Stimulated activated CD8-positive, alpha-beta memory T cell treated with anti-CD3 and anti-CD28 coated beads, Interleukin-15, amount 100 ng/mL, for 48 hours (primary cell): ENCODE data around the gene TKFC.
"Not testable (repeated sequence)": the region's sequence is repeated elsewhere in the genome, so short reads cannot be mapped to it uniquely, and the experiment has no call there.

Experiments used
- DNase-seq, 2 donors: peaks; one replicate each; pipeline ENCODE4 v3.0.0-alpha.2; 2020; ENCODE audit warnings: low read depth in 2 of 2

TKFC gene

DNA sequence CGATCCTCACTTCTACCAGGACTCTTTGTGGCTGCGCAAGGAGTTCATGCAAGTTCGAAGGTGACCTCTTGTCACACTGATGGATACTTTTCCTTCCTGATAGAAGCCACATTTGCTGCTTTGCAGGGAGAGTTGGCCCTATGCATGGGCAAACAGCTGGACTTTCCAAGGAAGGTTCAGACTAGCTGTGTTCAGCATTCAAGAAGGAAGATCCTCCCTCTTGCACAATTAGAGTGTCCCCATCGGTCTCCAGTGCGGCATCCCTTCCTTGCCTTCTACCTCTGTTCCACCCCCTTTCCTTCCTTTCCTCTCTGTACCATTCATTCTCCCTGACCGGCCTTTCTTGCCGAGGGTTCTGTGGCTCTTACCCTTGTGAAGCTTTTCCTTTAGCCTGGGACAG lies 35.6 kb downstream of the TKFC start:
- no peak for DNase-seq

DNA sequence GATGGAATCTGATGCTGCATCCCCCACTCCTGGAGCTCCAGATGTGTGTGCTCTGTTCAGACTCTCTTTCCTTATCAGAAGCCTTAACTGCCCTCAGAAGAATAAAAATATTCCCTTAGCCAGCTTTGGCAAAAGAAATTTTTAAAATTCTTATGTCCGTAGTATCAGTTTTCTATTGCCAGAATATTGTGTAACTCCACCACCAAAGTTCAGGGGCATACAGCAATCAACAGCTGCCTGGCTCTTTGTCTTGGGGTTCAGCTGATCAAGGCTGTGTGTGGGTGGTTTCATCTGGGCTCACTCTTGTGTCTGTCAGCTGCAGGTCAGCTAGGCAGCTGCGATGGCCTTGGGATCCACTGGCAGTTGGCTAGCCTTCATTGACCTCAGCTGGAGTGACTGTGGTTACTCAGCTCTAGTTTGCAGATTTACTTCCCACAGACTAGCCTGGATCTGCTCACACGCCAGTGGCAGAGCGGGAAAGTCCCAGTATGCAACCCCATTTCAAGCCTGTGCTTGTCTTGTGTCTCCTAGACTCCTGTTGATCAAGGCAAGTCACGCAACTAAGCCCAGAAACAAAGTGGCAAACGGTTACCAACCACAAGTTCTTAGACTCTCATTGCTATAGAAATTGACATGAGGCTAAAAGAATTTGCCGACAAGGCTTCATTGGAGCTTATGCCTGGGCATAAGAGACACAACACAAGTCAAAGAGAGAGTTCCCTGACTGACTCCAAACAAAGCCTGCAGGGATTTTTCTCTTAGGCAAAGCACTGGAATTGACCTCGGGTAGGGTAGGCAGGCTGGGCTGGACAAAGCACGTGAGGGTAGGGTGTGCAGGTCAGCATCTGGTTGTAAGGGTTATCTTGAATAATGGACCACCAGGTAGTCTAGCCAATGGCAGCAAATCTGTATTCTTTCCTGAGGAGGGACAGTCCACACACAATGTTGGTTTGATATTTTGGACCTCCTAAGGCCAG lies 36.6 kb downstream of the TKFC start:
- no peak for DNase-seq

DNA sequence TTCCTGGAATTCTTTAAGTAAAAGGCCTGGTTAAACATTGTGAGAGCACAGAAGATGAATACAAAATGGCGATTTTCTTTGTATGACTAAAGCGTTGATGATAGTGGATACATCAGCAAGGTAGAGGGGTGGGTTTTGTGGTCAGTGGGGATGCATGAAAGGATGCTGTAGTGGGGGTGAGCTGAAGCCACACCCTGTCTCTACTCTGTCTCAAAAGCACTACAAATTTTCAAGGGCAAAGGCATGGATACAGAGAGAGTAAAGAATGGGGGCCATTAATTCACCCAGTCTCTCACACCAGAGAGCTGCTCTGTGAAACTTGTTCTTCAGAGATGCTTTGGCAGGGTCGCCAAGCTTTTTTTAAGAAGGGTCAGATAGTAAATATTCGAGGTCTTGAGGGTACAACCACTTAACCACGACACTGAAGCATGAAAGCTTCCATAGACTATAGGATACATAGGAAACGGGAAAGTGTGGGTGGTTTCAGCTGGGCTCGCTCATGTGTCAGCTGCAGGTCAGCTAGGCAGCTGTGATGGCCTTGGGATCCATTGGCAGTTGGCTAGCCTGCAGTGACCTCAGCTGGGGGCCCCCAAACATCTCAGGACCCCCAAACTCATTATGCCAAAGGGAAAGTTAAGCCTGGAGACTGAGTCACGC lies 37.4 kb downstream of the TKFC start:
- no peak for DNase-seq

DNA sequence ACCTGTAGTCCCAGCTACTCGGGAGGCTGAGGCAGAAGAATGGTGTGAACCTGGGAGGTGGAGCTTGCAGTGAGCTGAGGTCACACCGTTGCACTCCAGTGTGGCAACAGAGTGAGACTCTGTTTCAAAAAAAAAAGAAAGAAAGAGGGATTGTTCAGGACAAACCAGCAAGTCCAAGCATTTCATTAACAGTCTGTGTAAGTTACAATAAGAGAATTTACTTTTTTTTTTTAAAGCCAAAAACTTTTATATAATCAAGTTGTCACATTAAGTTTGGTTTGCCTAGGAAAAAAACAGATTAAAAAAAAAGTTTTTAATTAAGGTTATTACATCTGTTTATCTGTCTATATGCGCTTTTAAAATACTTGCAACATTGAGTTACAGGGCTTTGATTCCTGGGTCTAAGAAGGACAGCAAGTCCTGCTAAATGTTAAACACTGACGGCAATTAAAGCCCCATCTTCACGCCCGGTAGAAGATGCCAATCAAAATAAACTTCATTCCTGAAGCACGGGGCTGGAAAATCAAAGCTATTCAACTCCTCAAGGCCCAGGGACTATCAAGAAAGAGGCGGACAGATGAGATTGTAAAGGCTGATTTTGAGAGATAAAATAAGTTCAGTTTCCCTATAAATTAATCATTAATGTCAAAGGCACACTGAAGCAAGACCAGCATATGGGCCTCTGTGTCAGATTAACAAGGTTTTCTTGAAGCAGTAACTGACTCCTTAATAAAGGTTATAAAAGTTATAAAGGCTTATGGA lies 39.8 kb downstream of the TKFC start:
- DNase-seq, result no peak

DNA sequence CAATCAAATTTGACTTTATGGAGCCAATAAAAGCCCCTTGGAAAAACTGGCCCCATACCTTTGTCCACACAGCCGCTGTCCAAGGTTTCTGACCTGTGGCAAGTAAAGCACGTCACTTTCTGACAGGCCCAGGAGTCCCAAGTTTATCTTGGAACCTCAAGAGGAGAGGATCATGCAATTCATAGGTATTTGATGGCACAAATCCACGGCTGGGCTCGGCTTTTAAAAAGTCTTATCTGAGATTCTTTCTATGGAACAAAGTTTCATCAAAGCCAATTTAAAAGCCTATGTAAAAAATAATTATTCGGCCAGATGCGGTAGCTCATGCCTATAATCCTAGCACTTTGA lies 42.7 kb downstream of the TKFC start:
- no peak for DNase-seq

DNA sequence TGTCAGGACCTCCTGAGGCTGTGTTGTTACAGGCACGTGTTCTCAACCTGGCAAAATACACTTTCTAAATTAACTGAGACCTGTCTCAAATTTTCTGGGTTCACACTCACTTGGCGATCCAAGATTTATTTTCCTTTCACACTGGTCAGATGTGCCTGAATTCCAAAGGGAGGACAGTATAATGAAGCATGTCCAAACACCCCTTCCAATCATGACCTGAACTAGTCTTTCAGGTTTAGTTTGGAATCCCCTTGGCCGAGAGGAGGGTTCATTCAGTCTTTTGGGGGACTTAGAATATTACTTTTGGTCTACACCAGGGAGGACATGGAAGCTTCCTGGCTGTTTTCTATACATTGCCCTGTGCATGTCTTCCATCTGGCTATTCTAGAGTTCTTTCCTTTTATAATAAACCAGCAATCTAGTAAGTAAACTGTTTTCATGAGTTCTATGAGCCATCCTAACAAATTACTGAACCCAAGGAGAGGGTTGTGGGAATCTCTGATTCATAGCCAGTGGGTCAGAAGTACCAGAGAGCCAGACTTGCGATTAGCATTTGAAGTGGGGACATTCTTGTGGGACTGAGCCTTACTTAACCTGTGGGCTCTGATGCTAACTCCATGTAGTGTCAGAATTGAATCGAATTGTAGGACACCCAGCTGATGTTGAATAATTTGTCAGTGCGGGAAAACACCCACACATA lies 44.6 kb downstream of the TKFC start:
- no peak for DNase-seq

DNA sequence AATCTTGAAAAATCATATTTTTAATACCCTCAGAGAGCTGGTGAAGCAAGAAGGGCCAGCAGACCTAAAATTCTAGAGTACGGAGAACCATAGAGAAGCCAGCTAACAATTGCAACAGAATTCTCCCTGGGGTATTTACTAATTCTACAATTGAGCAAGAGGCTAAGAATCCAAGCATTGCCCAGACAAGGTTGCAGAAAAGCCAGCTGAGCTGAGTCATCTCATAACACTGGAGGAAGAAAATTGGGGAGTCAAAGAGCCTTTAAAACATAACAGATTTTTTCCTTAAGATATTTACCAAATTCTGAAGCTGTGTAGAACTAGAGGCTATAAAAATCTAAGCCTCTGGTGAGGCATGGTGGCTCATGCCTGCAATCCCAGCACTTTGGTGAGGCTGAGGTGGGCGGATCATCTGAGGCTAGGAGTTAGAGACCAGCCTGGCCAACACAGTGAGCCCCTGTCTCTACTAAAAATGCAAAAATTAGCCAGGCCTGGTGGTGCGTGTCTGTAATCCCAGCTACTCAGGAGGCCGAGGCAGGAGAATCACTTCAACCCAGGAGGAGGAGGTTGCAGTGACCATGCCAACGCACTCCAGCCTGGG lies 45.8 kb downstream of the TKFC start:
- no peak for DNase-seq

DNA sequence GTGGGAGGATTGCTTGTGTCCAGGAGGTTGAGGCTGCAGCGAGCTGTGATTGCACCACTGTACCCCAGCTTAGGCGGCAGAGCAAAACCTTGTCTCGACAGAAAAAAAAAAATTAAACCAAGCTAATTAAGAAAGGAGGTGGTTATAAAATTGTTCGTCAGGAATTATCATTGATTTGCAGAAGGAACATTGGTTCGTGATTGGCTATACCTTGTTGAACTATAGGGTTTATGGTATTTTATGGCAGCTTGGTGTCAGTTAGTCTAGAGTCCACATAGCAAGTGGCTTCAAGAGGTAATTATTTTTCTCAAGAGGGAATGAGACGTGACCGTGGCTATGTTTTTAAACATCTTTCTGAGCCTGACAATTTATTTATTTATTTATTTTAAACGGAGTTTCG lies 47.9 kb downstream of the TKFC start:
- DNase-seq, result no peak

DNA sequence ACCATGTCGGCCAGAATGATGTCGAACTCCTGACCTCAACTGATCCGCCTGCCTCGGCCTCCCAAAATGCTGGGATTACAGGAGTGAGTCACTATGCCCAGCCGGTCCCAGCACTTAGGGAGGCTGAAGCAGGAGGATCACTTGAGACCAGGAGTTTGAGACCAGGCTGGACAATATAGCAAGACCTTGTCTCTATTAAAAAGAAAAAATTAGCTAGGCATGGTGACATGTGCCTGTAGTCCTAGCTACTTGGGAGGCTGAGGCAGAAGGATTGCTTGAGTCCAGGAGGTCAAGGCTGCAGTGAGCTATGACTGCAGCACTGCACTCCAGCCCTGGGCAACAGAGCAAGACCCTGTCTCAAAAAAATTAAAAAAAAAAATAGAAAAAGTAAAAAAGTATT lies 50.8 kb downstream of the TKFC start:
- DNase-seq, result not testable (repeated sequence)

DNA sequence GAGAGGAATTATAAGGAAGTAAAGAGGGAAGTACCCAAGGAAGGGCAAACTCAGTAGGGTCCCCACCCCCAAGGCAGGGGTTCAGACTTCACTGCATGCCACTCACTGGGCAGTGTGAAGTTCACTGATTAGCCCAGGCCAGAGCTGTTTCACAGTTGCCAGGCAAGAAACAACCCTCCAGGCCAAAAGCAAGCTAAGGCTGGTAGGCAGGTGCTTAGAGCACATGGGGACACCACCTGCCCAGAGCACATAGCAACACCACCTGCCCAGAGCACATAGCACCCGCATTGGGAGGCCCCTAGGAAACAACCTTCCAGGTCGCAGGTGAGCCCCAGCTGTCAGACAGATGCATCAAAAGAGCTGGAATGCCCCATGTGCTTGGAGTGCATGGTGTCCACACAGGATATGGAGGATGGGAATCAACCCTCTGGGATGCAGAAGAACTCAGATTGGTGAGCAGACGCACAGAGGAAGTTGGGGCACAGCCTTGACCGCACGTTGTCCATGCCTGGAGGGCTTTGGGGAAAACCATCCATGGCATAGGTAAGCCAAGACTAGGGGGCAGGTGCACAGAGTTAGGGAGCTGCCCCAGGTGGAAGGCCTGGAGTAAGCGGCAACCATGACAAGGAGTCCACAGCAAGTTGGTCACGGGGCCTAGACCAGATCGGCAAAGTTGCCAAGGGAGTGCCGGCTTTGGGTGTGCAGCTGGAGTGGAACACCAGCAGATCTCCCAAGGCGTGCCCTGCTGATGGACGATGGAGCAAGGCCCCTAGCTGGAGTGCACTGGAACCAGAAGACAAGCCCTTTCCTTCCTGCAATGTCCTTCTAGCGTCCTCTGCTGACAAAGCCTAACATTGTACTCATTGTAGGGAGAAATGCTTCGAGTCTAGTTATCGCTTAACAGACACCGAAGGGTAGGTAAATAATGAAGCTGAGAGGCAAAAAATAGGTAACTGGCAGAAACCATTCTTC lies 51.5 kb downstream of the TKFC start:
- no peak for DNase-seq

DNA sequence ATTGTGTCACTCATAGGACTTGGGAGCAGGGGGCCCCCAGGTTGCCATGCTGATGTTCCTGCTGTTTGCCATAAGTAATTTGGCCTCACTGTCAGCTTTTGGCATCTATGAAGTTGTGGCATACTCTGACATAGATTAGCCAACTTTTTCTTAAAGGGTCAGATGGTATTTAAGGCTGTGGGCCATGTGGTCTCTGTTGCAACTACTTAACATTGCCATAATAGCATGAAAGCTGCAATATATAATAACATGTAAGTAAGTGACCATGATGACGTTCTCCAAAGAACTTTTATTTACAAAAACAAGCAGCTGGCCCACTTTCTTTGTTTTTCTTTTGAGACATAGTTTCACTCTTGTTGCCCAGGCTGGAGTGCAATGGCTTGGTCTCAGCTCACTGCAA lies 57.1 kb downstream of the TKFC start:
- no peak for DNase-seq

DNA sequence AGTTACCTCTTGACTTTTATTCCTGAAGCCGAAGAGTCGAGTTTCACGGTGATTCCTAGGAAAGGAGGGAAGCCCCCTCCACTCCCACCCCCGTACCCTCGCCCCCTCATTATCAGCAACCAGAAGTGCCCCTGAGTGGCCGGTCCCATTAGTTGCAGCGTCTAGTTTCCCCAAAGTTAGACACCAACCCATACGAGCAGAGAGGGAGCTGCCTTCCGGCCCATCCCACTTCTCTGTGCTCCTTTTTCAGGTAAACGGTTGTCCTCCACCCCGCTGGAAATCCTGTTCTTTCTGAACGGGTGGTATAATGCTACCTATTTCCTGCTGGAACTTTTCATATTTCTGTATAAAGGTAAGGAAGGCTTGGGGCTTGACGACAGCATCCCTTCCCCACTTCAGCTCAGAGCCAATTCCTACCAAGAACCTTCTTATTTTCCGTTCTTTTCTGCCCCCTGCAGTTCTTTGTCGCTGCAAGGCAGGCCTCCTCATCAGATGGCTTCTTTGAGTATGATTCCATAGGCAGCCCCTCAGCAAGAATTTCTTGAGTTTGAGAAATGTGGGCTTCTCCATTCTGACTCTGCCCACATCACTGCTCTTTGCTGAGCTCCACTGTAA lies 60.1 kb downstream of the TKFC start:
- no peak for DNase-seq
